ENCODE data around the gene MED20.

DNA sequence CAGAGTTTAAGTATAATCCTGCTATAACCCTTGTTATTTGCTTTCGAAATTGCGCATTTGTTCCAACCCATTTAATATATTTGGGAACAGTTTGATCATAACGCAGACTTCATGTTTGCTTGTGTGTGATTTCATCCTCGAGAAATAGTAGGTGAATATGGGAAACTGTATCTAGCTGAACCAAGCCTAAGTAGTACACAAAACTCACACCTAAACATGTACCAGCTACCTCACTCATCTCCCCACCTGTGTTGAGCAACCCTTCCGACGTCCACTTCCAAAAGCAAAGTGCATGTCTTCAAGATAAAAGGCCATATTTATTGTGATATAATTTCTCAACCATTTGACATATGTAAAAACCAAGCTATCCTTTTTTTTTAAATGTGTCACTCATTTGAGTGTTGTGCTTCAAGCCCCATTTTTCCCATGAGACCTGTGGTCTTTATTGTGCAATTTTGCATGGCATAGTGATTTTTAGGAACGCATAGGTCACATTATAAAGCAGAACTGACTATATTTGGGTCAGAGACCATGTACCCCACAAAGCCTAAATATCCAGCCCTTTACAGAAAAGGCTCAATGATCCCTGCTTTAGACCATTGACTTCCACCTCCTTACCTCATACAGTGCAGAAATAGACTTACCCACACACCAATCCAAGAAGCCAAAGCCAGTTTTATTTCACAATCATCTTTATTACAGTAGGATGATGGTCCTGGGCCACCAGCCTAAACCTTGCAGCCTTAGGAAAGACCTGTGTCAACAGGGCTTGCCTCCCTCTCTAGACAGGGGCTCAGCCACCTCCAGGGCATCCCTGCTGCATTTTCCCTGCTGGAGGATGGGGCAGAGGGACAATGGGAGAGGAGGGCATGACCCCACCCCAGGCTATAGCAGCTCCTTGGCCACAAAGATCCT is 13.6 kb upstream of the MED20 start:
- no peak for TF ChIP-seq EZH2 (IDR thresholded peaks at IDR 0.05)
- TF ChIP-seq POLR2AphosphoS5 (IDR thresholded peaks at IDR 0.05; ENCODE audit: borderline replicate concordance, low read depth, low read length): peak; percentile 33; the same call in 1 of the 2 replicates
- TF ChIP-seq FOXP2 (optimal IDR thresholded peaks at IDR 0.05; ENCODE audit: control extremely low read depth, extremely low read length, insufficient read depth): no peak

Measured in SK-N-MC (cell line).